NCI-H146 (cell line): ENCODE measurements around the gene MTHFSD.

Source experiments
- DNase-seq: peaks from one replicate; lab custom pipeline; 2025; lab: John Stamatoyannopoulos, UW

Gene MTHFSD

GRCh38 chr16:86584071-86584685, 29.1 kb upstream of the MTHFSD start:
- DNase-seq, result no peak

GRCh38 chr16:86581458-86581857, 26.4 kb upstream of the MTHFSD start:
- DNase-seq, result no peak

GRCh38 chr16:86580791-86581170, 25.7 kb upstream of the MTHFSD start:
- no peak for DNase-seq

GRCh38 chr16:86580063-86580790, 25.2 kb upstream of the MTHFSD start:
- DNase-seq, result no peak

- DNase-seq, result no peak
Measured at GRCh38 chr16:86579268-86580062, 24.4 kb upstream of the MTHFSD start.

GRCh38 chr16:86578611-86579267, 23.7 kb upstream of the MTHFSD start:
- no peak for DNase-seq

- DNase-seq, result no peak
Measured at GRCh38 chr16:86578061-86578599, 23.1 kb upstream of the MTHFSD start, which contains the start of gene FOXL1. Gene FOXL1 (plus strand): TSS chr16:86578549. CDS start chr16:86578724, 175 bp downstream.

- DNase-seq, result no peak
Measured at GRCh38 chr16:86577314-86577971, 22.4 kb upstream of the MTHFSD start.

GRCh38 chr16:86576591-86577313, 21.7 kb upstream of the MTHFSD start:
- no peak for DNase-seq

GRCh38 chr16:86575754-86576557, 20.9 kb upstream of the MTHFSD start:
- peak; percentile 17 for DNase-seq

- no peak for DNase-seq
Measured at GRCh38 chr16:86575095-86575685, 20.2 kb upstream of the MTHFSD start.

- DNase-seq, result no peak
Measured at GRCh38 chr16:86574646-86575045, 19.6 kb upstream of the MTHFSD start.

GRCh38 chr16:86573646-86574508, 18.8 kb upstream of the MTHFSD start:
- DNase-seq, result no peak

GRCh38 chr16:86573215-86573614, 18.2 kb upstream of the MTHFSD start:
- no peak for DNase-seq

- no peak for DNase-seq
Measured at GRCh38 chr16:86572606-86573005, 17.6 kb upstream of the MTHFSD start.

- DNase-seq, result no peak
Measured at GRCh38 chr16:86572041-86572521, 17.0 kb upstream of the MTHFSD start.

- no peak for DNase-seq
Measured at GRCh38 chr16:86571530-86571915, 16.5 kb upstream of the MTHFSD start.
